GM12891 (cell line): ENCODE data around the gene OR6C75.

Experiments used
- PAX5 ChIP-seq: IDR thresholded peaks from 2 replicates; pipeline ENCODE4 v1.6.1; 2011; ENCODE audit warnings: low read length, moderate library complexity, mild to moderate bottlenecking; ENCODE audit not compliant: insufficient read depth, severe bottlenecking
- POLR2A ChIP-seq: IDR thresholded peaks from 2 replicates; pipeline ENCODE4 v1.6.1; 2011; ENCODE audit warnings: low read depth, low read length, control low read depth
- POLR2AphosphoS5 ChIP-seq: IDR thresholded peaks from 2 replicates; pipeline ENCODE4 v1.6.1; 2011; ENCODE audit warnings: low read depth, low read length, control low read depth
- POU2F2 ChIP-seq: IDR thresholded peaks from 2 replicates; pipeline ENCODE4 v1.6.1; 2011; ENCODE audit warnings: low read depth, mild to moderate bottlenecking, control low read depth, low read length, moderate library complexity
- SPI1 ChIP-seq: IDR thresholded peaks from 2 replicates; pipeline ENCODE4 v1.6.1; 2011; ENCODE audit warnings: low read depth, low read length, control low read depth
- TAF1 ChIP-seq: IDR thresholded peaks from 2 replicates; pipeline ENCODE4 v1.6.1; 2011; ENCODE audit warnings: low read depth, low read length, control low read depth

- no peak for TF ChIP-seq POLR2A
- no peak for TF ChIP-seq POLR2AphosphoS5
- TF ChIP-seq PAX5, result no peak
- TF ChIP-seq TAF1, result no peak
- no peak for TF ChIP-seq SPI1
- TF ChIP-seq POU2F2, result no peak
These were observed 2.3 kb downstream of the OR6C75 start for GRCh38 chr12:55365086-55365485.
